Esophagus muscularis mucosa (tissue), 3 donors: Measurements from ENCODE around the gene GALNT18.

Source experiments
- POLR2A ChIP-seq: fragments of 450-650 bp; IDR thresholded peaks from one replicate; pipeline ENCODE4 v1.6.1; 2017; ENCODE audit warnings: antibody characterized with exemption, moderate library complexity, mild to moderate bottlenecking, low read depth
- TF ChIP-seq, protein P1 (sequence below), 3 experiments: fragments of 200-600 bp in 2 of 3; fragments of 450-650 bp in 1 of 3; sonication (generic) in 2 of 3; IDR thresholded peaks; one replicate each; pipeline ENCODE4 v1.5.1; 2017 to 2019; ENCODE audit warnings: antibody characterized with exemption in 3 of 3, mild to moderate bottlenecking in 2 of 3, moderate library complexity in 1 of 3

DNA sequence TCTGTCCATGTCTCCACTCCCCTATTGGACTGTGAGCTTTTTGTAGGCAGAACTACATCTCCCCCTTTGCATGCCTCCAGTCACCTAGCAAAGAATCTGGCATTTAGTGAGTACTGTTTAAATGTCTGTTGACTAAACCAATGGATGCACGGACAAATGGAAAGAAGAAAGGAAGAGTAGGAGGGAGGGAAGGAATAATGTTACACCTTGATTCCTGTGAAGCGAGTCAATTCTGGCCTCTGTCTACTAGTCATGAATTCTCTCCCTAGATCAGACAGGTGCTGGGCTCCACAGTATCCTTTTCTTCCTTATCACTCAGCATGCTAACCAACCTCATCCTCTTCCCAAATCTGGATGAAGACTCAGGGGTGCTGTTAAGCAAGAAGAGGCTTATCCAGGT is 33.6 kb downstream of the GALNT18 start:
- TF ChIP-seq, protein P1, sequence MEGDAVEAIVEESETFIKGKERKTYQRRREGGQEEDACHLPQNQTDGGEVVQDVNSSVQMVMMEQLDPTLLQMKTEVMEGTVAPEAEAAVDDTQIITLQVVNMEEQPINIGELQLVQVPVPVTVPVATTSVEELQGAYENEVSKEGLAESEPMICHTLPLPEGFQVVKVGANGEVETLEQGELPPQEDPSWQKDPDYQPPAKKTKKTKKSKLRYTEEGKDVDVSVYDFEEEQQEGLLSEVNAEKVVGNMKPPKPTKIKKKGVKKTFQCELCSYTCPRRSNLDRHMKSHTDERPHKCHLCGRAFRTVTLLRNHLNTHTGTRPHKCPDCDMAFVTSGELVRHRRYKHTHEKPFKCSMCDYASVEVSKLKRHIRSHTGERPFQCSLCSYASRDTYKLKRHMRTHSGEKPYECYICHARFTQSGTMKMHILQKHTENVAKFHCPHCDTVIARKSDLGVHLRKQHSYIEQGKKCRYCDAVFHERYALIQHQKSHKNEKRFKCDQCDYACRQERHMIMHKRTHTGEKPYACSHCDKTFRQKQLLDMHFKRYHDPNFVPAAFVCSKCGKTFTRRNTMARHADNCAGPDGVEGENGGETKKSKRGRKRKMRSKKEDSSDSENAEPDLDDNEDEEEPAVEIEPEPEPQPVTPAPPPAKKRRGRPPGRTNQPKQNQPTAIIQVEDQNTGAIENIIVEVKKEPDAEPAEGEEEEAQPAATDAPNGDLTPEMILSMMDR (IDR thresholded peaks at IDR 0.05): no peak
- no peak for TF ChIP-seq POLR2A
